ENCODE results near the gene C9.

C9 gene

DNA sequence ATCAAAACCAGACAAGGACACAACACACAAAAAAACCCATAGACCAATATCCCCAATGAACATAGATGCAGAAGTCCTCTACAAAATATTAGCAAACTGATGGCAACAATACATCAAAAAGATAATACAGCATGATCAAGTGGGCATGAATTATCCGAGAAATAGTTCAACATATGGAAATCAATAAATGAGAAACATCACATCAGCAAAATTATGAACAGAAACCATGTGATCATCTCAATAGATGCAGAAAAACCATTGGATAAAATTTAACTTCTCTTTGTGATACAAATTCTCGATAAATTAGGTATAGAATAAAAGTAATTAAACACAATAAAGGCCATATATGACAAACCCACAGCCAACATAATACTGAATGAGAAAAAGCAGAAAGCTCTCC is 69.6 kb downstream of the C9 start (continued):
- TF ChIP-seq REST (tag by site-specific recombination; IDR thresholded peaks at IDR 0.05): no peak
- TF ChIP-seq ZBTB17 (tag by site-specific recombination; IDR thresholded peaks at IDR 0.05): no peak
- no peak for TF ChIP-seq ZNF473 (tag by site-specific recombination; IDR thresholded peaks at IDR 0.05)
- no peak for TF ChIP-seq KLF1 (tag by site-specific recombination; IDR thresholded peaks at IDR 0.05)

DNA sequence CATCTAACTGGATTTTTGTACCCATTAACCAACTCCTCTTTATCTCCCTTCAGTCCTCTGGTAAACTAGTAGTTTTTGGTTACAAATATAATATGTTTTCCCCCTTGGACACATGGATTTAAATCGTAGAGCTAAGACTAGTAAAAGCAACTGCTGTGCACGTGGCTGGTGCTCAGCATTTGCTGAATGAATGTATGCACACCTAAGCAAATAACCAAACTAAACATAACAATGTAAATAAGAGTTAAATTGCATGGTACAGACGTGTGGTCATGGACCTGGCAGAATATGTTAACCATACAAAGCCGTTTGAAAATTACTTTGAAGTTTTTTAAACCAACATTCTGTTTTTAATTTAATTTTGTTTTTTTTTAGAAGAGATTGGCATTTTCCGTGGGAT is 79.7 kb downstream of the C9 start:
- Histone ChIP-seq H3K27ac (ENCODE audit: extremely low read depth, low read depth, low read length) (no peak overlapping the region), H3K36me3 (ENCODE audit: control insufficient read depth in 2 of 2, insufficient read depth in 1 of 2, low read length in 2 of 2) (no peaks in the 10 kb centered on the region), H3K4me3 (ENCODE audit: low read depth, low read length) (no peak overlapping the region), H3K9me3 (ENCODE audit: control insufficient read depth, insufficient read depth, low read depth, low read length) (no peaks in the 10 kb centered on the region), H3K4me1 (ENCODE audit: control insufficient read depth, insufficient read depth, low read length) (no peaks in the 10 kb centered on the region)
- CTCF ChIA-PET: interaction anchor here (0.9 to 2.2 kb wide), 2 partner anchors 68 to 119 kb away, joined by 5 to 18 read pairs; no protein-coding TSS in a partner anchor
- POLR2A ChIA-PET: interaction anchor here (0.6 kb wide), 1 partner anchor 34 kb away, joined by 3 read pairs; no protein-coding TSS in a partner anchor
- no peak for TF ChIP-seq ZNF350 (tag by site-specific recombination; IDR thresholded peaks at IDR 0.05)
- TF ChIP-seq ZNF18 (tag by site-specific recombination; IDR thresholded peaks at IDR 0.05): no peak
- no peak for TF ChIP-seq ZNF837 (tag by site-specific recombination; IDR thresholded peaks at IDR 0.05)
- TF ChIP-seq ZNF76 (tag by site-specific recombination; IDR thresholded peaks at IDR 0.05; ENCODE audit: borderline replicate concordance, low read depth): no peak
- TF ChIP-seq MYNN (tag by site-specific recombination; IDR thresholded peaks at IDR 0.05; ENCODE audit: borderline replicate concordance): no peak

- CTCF ChIA-PET: interaction anchor here (0.6 to 2.2 kb wide), 14 partner anchors 9 to 1509 kb away, joined by 3 to 18 read pairs (median 4); no protein-coding TSS in a partner anchor
- POLR2A ChIA-PET: no interaction called here
- Histone ChIP-seq H3K27ac (ENCODE audit: extremely low read depth, low read depth, low read length) (no peak overlapping the region), H3K36me3 (ENCODE audit: control insufficient read depth in 2 of 2, insufficient read depth in 1 of 2, low read length in 2 of 2) (no peaks in the 10 kb centered on the region), H3K4me3 (ENCODE audit: low read depth, low read length) (no peak overlapping the region), H3K9me3 (ENCODE audit: control insufficient read depth, insufficient read depth, low read depth, low read length) (no peaks in the 10 kb centered on the region), H3K4me1 (ENCODE audit: control insufficient read depth, insufficient read depth, low read length) (no peaks in the 10 kb centered on the region)
- TF ChIP-seq ZNF654 (tag by site-specific recombination; IDR thresholded peaks at IDR 0.05; ENCODE audit: low read depth) (peak; percentile 70), ZNF707 (tag by site-specific recombination; IDR thresholded peaks at IDR 0.05) (no peak)
Observed at GRCh38 chr5:39283231-39283818, 81.0 kb downstream of the C9 start.

DNA sequence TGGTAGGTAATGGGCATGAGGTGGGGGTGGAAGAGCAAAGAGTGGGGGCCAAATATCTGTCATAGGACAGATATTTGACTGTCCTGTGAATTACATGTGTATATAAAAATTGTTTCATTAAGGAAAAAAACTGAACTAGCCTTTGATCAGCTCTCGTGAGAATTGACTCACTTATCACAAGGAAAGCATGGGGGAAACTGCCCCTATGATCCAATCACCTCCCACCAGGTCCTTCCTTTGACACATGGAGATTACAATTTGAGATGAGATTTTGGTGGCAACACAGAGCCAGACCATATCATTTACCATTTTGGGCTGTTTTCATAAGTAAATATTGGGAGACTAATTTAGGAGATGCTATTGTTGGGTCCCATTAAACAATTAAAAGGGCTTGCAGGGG is 81.7 kb downstream of the C9 start:
- Histone ChIP-seq H3K36me3 (ENCODE audit: control insufficient read depth in 2 of 2, insufficient read depth in 1 of 2, low read length in 2 of 2) (no peaks in the 10 kb centered on the region), H3K4me3 (ENCODE audit: low read depth, low read length) (no peak overlapping the region), H3K9me3 (ENCODE audit: control insufficient read depth, insufficient read depth, low read depth, low read length) (no peaks in the 10 kb centered on the region), H3K27ac (ENCODE audit: extremely low read depth, low read depth, low read length) (no peak overlapping the region), H3K4me1 (ENCODE audit: control insufficient read depth, insufficient read depth, low read length) (no peaks in the 10 kb centered on the region)
- ChIA-PET CTCF (interaction anchor here (0.6 to 2.2 kb wide), 8 partner anchors 8 to 1308 kb away, joined by 3 to 18 read pairs (median 4); no protein-coding TSS in a partner anchor), POLR2A (no interaction called here)
- no peak for TF ChIP-seq ZBTB1 (tag by site-specific recombination; IDR thresholded peaks at IDR 0.05)
- TF ChIP-seq SP2 (tag by site-specific recombination; IDR thresholded peaks at IDR 0.05): no peak
- TF ChIP-seq ZNF239 (tag by site-specific recombination; IDR thresholded peaks at IDR 0.05): no peak
- no peak for TF ChIP-seq KLF9 (tag by site-specific recombination; IDR thresholded peaks at IDR 0.05; ENCODE audit: low read depth)
- TF ChIP-seq ZNF146 (tag by site-specific recombination; IDR thresholded peaks at IDR 0.05): no peak
- no peak for TF ChIP-seq ZNF548 (tag by site-specific recombination; IDR thresholded peaks at IDR 0.05)
- no peak for TF ChIP-seq GLIS2 (tag by site-specific recombination; IDR thresholded peaks at IDR 0.05)
- TF ChIP-seq, protein P1, sequence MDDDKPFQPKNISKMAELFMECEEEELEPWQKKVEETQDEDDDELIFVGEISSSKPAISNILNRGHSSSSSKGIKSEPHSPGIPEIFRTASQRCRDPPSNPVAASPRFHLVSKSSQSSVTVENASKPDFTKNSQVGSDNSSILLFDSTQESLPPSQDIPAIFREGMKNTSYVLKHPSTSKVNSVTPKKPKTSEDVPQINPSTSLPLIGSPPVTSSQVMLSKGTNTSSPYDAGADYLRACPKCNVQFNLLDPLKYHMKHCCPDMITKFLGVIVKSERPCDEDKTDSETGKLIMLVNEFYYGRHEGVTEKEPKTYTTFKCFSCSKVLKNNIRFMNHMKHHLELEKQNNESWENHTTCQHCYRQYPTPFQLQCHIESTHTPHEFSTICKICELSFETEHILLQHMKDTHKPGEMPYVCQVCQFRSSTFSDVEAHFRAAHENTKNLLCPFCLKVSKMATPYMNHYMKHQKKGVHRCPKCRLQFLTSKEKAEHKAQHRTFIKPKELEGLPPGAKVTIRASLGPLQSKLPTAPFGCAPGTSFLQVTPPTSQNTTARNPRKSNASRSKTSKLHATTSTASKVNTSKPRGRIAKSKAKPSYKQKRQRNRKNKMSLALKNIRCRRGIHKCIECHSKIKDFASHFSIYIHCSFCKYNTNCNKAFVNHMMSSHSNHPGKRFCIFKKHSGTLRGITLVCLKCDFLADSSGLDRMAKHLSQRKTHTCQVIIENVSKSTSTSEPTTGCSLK (tag by site-specific recombination; IDR thresholded peaks at IDR 0.05): no peak
- no peak for TF ChIP-seq HOXA7 (CRISPR knock-in tag; IDR thresholded peaks at IDR 0.05; ENCODE audit: borderline replicate concordance)
- no peak for TF ChIP-seq ZNF26 (tag by site-specific recombination; IDR thresholded peaks at IDR 0.05)
- TF ChIP-seq MZF1 (tag by site-specific recombination; IDR thresholded peaks at IDR 0.05; ENCODE audit: borderline replicate concordance): no peak

Data from HEK293 (cell line).